ENCODE data around the gene ZGPAT. TPM values are rescaled to one million over a fixed set of nuclear protein-coding genes. Genes with fewer than 3 reads are reported as not detected.

ZGPAT gene

DNA sequence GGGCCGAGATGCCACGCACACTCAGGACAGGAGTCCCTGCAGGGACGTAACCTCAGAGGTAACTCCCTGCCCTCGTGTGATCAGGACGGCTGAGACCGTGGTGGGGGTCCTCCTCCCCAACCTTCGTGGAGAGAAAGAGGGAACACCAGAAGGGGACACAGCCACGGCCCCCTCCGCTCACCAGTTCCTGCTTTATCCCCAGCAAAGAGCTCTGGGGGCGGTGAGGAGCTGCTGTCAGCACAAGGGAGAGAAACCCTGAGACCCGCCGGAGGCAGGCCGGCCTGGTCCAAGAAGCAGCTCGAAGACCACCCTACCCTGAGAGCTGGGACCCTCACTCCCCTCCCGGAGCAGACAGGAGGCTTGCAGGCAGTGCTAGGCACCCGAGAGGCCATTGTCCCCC, 76.1 kb downstream of the ZGPAT start:
- H3K9me3 ChIP-seq (replicated peaks in 1 of 2; ENCODE audit: control insufficient read depth in 2 of 2, insufficient read depth in 1 of 2, low read depth in 1 of 2, low read length in 2 of 2) = no peaks in the 10 kb centered on the region
- H3K4me2 ChIP-seq (ENCODE audit: insufficient read depth, low read length, poor library complexity, severe bottlenecking) = no peak overlapping the region

DNA sequence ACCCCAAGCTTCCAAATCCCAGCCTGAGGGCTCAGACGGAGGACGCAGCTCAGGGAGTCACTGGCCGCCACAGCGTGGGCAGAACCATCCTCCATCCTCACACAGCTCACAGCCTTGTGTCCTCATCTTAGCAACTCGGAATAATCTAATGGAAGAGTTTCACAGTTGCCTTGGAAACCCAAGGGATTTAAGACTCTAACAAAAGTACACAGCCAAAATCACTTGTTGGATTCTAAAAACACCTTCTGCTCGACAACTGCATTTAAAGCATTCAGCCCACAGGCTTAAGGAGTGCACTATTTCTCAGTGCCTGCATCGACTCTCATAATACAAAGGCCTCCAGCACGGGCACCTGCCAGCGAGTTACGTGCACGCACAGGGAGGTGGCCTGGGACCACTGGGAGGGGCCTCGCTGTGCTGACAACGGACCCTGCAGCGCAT, 77.9 kb downstream of the ZGPAT start:
- H3K79me1 ChIP-seq (ENCODE audit: low read depth, low read length) = peaks cover 18% of the 10 kb centered on the region
- DNase-seq (ENCODE audit: low spot score) = no peak
- H3K36me3 ChIP-seq (replicated peaks in 1 of 2; ENCODE audit: control insufficient read depth in 2 of 2, insufficient read depth in 2 of 2, low read length in 2 of 2) = peaks cover 12 to 47% of the 10 kb centered on the region in 2 donors
- H3K4me2 ChIP-seq (ENCODE audit: insufficient read depth, low read length, poor library complexity, severe bottlenecking) = no peak overlapping the region
- whole genome bisulfite sequencing, 2 donors (ENCODE audit: extremely low coverage in 2 of 2, insufficient read length in 2 of 2, insufficient replicate concordance in 1 of 2) = no CpG with 5 or more reads among the region's 14 CpGs
- H4K8ac ChIP-seq (ENCODE audit: low read depth, low read length) = no peak overlapping the region
- H2BK120ac ChIP-seq (ENCODE audit: low read depth, low read length) = no peak overlapping the region
- peaks cover 0 to 7% of the 10 kb centered on the region in 2 donors for H3K4me1 ChIP-seq (ENCODE audit: control insufficient read depth in 2 of 2, insufficient read depth in 1 of 2, low read depth in 1 of 2, low read length in 2 of 2)
- no peak overlapping the region for H2BK12ac ChIP-seq (ENCODE audit: low read length)
- no peak overlapping the region for H4K91ac ChIP-seq (ENCODE audit: low read depth, low read length, poor library complexity)
- no peak overlapping the region for H3K14ac ChIP-seq (ENCODE audit: low read length)
- H3K18ac ChIP-seq (ENCODE audit: low read length) = no peak overlapping the region
- H2AK5ac ChIP-seq (ENCODE audit: low read depth, low read length) = no peak overlapping the region
- H3K9me3 ChIP-seq (replicated peaks in 1 of 2; ENCODE audit: control insufficient read depth in 2 of 2, insufficient read depth in 1 of 2, low read depth in 1 of 2, low read length in 2 of 2) = no peaks in the 10 kb centered on the region
- H3K27ac ChIP-seq (replicated peaks; ENCODE audit: low read length) = no peak overlapping the region
- H3K23ac ChIP-seq (ENCODE audit: low read depth, low read length, poor library complexity) = no peak overlapping the region
- no peak overlapping the region for H2AFZ ChIP-seq (ENCODE audit: low read length)
- no peak overlapping the region for H2BK15ac ChIP-seq (ENCODE audit: low read length)
- no peak overlapping the region for H3K4me3 ChIP-seq (ENCODE audit: low read length in 2 of 2)
- H3K4ac ChIP-seq (ENCODE audit: low read length) = no peak overlapping the region
- H3K9ac ChIP-seq (ENCODE audit: low read depth, low read length, poor library complexity) = no peak overlapping the region
- no peak overlapping the region for H2BK5ac ChIP-seq (ENCODE audit: low read length)
- H3K27me3 ChIP-seq (ENCODE audit: control insufficient read depth in 3 of 3, insufficient read depth in 3 of 3, low read depth in 1 of 3, low read length in 3 of 3) = no peaks in the 10 kb centered on the region

More for the DNA sequence above, 76.1 kb downstream of the ZGPAT start:
- Histone ChIP-seq H3K9ac (ENCODE audit: low read depth, low read length, poor library complexity) (no peak overlapping the region), H3K14ac (ENCODE audit: low read length) (no peak overlapping the region), H4K91ac (ENCODE audit: low read depth, low read length, poor library complexity) (no peak overlapping the region), H4K8ac (ENCODE audit: low read depth, low read length) (no peak overlapping the region), H2BK5ac (ENCODE audit: low read length) (peak overlapping the region; percentile 22), H3K79me1 (ENCODE audit: low read depth, low read length) (peaks cover 10% of the 10 kb centered on the region), H3K27me3 (ENCODE audit: control insufficient read depth in 3 of 3, insufficient read depth in 3 of 3, low read depth in 1 of 3, low read length in 3 of 3) (no peaks in the 10 kb centered on the region), H3K4ac (ENCODE audit: low read length) (no peak overlapping the region), H3K36me3 (replicated peaks in 1 of 2; ENCODE audit: control insufficient read depth in 2 of 2, insufficient read depth in 2 of 2, low read length in 2 of 2) (peaks cover 1 to 33% of the 10 kb centered on the region in 2 donors), H2AK5ac (ENCODE audit: low read depth, low read length) (peak overlapping the region; percentile 75), H2BK12ac (ENCODE audit: low read length) (no peak overlapping the region), H2BK15ac (ENCODE audit: low read length) (no peak overlapping the region), H2BK120ac (ENCODE audit: low read depth, low read length) (no peak overlapping the region), H3K27ac (replicated peaks; ENCODE audit: low read length) (no peak overlapping the region), H2AFZ (ENCODE audit: low read length) (no peak overlapping the region), H3K4me1 (ENCODE audit: control insufficient read depth in 2 of 2, insufficient read depth in 1 of 2, low read depth in 1 of 2, low read length in 2 of 2) (peaks cover 0 to 7% of the 10 kb centered on the region in 2 donors), H3K18ac (ENCODE audit: low read length) (no peak overlapping the region), H3K23ac (ENCODE audit: low read depth, low read length, poor library complexity) (peak overlapping the region; percentile 55), H3K4me3 (ENCODE audit: low read length in 2 of 2) (no peak overlapping the region)
- no CpG with 5 or more reads among the region's 16 CpGs for WGBS, 2 donors (ENCODE audit: extremely low coverage in 2 of 2, insufficient read length in 2 of 2, insufficient replicate concordance in 1 of 2)
- no peak for DNase-seq (ENCODE audit: low spot score)

Small RNA genes lying within 50 kb of the gene (small RNA-seq; reads per million reads assigned to genes)
- not detected for gene LIME1 (ENCODE audit: insufficient read depth)
- gene TNFRSF6B (ENCODE audit: insufficient read depth) = not detected

Measured in neuronal stem cell (in vitro differentiated cells).